LNCAP (cell line): ENCODE data around the gene PVALB.

Experiments
- TF ChIP-seq, protein P1 (sequence below): fragments of 450-650 bp; IDR thresholded peaks from 2 replicates; pipeline ENCODE4 v1.5.1; 2017; ENCODE audit warnings: mild to moderate bottlenecking

The PVALB gene

DNA sequence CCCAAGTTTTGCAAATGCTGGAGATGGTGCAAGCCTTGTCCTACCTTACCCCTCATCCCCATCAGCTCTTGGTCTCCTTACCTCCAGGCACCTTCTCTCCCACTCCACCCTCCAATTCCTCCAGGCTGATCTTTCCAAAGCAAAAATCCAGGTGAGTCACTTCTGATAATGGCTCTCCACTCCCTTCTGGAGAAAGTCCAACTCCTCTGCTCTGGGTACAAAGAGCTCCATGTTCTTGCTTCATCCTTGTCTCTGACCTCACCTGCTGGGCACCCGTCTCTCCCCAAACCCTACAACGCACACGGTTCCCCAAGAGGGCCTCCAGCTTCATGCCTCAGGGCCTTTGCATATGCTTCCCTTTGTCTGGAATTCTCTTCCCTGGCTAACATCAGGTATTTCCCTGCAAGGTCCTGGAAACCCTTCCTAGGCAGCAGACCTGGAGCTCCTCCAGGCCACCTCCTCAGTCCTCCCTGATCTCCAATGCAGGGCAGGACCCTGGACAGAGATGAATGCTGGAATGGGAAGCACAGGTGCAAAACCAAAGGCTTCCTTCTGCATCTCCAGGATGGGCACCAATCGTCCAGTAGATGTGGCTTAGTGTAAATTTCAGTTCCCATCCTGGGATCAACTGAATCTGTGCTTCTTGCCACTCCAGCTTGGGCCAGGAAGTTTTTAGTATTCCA, 63.6 kb downstream of the PVALB start:
- TF ChIP-seq, protein P1, sequence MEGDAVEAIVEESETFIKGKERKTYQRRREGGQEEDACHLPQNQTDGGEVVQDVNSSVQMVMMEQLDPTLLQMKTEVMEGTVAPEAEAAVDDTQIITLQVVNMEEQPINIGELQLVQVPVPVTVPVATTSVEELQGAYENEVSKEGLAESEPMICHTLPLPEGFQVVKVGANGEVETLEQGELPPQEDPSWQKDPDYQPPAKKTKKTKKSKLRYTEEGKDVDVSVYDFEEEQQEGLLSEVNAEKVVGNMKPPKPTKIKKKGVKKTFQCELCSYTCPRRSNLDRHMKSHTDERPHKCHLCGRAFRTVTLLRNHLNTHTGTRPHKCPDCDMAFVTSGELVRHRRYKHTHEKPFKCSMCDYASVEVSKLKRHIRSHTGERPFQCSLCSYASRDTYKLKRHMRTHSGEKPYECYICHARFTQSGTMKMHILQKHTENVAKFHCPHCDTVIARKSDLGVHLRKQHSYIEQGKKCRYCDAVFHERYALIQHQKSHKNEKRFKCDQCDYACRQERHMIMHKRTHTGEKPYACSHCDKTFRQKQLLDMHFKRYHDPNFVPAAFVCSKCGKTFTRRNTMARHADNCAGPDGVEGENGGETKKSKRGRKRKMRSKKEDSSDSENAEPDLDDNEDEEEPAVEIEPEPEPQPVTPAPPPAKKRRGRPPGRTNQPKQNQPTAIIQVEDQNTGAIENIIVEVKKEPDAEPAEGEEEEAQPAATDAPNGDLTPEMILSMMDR = no peak
